Psoas muscle (tissue), 8 donors: Measurements from ENCODE around the gene VWA3B. TPM values are rescaled to one million over a fixed set of nuclear protein-coding genes. Genes with fewer than 3 reads are reported as not detected.

Experiments
- ATAC-seq, 4 donors: fragments of 200-7000 bp; cut with Tn5 transposase; one replicate each; pipeline ENCODE4 v1.9.1; 2020; ENCODE audit warnings: moderate library complexity in 3 of 4, mild to moderate bottlenecking in 2 of 4
- DNase-seq, 2 donors: peaks; one replicate each; pipeline ENCODE4 v3.0.0-alpha.2; 2020
- H3K27ac ChIP-seq: fragments of 200-600 bp; one replicate; pipeline ENCODE4 v1.8.0; 2022
- H3K27me3 ChIP-seq, 3 donors: fragments of 200-600 bp in 1 of 3; one replicate each; pipeline versions ENCODE4 v1.6.1 to v1.8.0; 2013 to 2022; ENCODE audit warnings: low read length in 2 of 3, mild to moderate bottlenecking in 2 of 3, moderate library complexity in 1 of 3; ENCODE audit not compliant: insufficient read depth in 3 of 3
- H3K36me3 ChIP-seq, 2 donors: fragments of 200-600 bp in 1 of 2; one replicate each; pipeline versions ENCODE4 v1.6.1 to v1.8.0; 2013 to 2022; ENCODE audit warnings: low read depth in 1 of 2, mild to moderate bottlenecking in 1 of 2, moderate library complexity in 1 of 2; ENCODE audit not compliant: insufficient read depth in 1 of 2
- H3K4me1 ChIP-seq: fragments of 200-600 bp; one replicate; pipeline ENCODE4 v1.8.0; 2022
- H3K4me3 ChIP-seq: fragments of 200-600 bp; one replicate; pipeline ENCODE4 v1.8.0; 2022; ENCODE audit warnings: mild to moderate bottlenecking
- H3K9me3 ChIP-seq: fragments of 200-600 bp; one replicate; pipeline ENCODE4 v1.8.0; 2022
- CTCF ChIP-seq: fragments of 200-600 bp; IDR thresholded peaks from one replicate; pipeline ENCODE4 v1.8.0; 2022; ENCODE audit warnings: antibody characterized with exemption
- WGBS, 3 donors: extraction: QIAGEN DNeasy Blood & Tissue Kit; methylation state at CpG; one replicate each; pipeline versions ENCODE4 v1.1.6 to v1.1.7; 2013; 5-methylcytosine and 5-hydroxymethylcytosine counted together
- intact Hi-C, 2 donors: fragments of 100-400 bp; cut with DNase I; formaldehyde crosslinking; loops; one replicate each; pipeline versions ENCODE4 v1.11.0 to v1.14.2; 2022
- polyA plus RNA-seq, 3 donors: library from polyadenylated mRNA; stranded (reverse); fragments of 200-250 nt; gene quantifications; one replicate each; pipeline ENCODE4 v1.2.3, GENCODE V29; 2013
- total RNA-seq, 4 donors: library from RNA; stranded (reverse); fragmentation: NEBNext Ultra II Directional in 2 of 4; extraction: Animal tissue kit (Norgen Biotek cat#: 25700) in 2 of 4; gene quantifications; one replicate each; pipeline versions ENCODE4 v1.2.1 to v1.2.4, GENCODE V29; 2021 to 2023
- donor health status: healthy with polysubstance abuse.
- donor health status: DM: no; HTN: no; CAD: no; lungs with moderate emphysema.
- donor health status: Bipolar disorder and iron deficiency.
- donor health status: healthy.
- donor health status: DM: yes; HTN: yes; CAD: no.
- donor health status: DM: no; HTN: no; CAD: no.
- donor health status: DM: no; HTN: no; CAD: no.
- donor health status: DM: yes; HTN: yes; CAD: no.

The VWA3B gene
- total and polyA plus RNA-seq, 7 donors = 0.01 to 0.24 (median 0.21) TPM; not detected in 3

GRCh38 chr2:98240786-98241398 is 153.9 kb downstream of the VWA3B start:
- TF ChIP-seq CTCF = no peak
- intact Hi-C loops = no loop called here

DNA sequence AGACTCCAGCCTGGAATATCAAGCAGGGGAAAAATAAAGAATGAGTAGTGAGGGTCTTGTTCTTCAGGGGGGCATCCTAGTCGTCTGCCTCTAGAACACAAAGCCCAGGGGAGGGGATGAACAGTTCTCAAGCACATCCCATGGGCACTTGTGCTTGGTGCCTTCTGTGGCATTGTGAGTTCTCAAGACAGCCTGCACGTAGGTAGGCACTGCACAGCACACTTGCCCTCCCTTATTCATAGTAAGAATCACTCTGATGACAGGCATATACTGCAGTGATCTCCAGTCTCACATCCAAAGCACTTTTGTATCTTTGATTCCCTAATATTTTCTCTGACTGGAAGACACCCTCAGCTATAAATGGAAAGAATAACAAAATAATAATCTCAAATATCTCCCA is 154.6 kb downstream of the VWA3B start:
- TF ChIP-seq CTCF = no peak
- DNase-seq (no peak), ATAC-seq (no peak)
- no peaks in the 10 kb centered on the region for H3K36me3 ChIP-seq
- no peaks in the 10 kb centered on the region for H3K27me3 ChIP-seq
- H3K27ac ChIP-seq = no peak overlapping the region
- no peaks in the 10 kb centered on the region for H3K4me1 ChIP-seq
- no peak overlapping the region for H3K4me3 ChIP-seq
- intact Hi-C loops = no loop called here
- H3K9me3 ChIP-seq = no peaks in the 10 kb centered on the region
- WGBS, 3 donors = 53 to 60% (median 53%) methylated on average over 2 of the region's 2 CpGs

More at GRCh38 chr2:98240786-98241398, 153.9 kb downstream of the VWA3B start:
- no peak for DNase-seq
- no peak for ATAC-seq
- no peak overlapping the region for H3K4me3 ChIP-seq
- no peaks in the 10 kb centered on the region for H3K36me3 ChIP-seq
- H3K27ac ChIP-seq = no peak overlapping the region
- no peaks in the 10 kb centered on the region for H3K9me3 ChIP-seq
- H3K4me1 ChIP-seq = no peaks in the 10 kb centered on the region
- WGBS, 3 donors = 66 to 69% (median 68%) methylated on average over 3 of the region's 3 CpGs
- H3K27me3 ChIP-seq = no peaks in the 10 kb centered on the region

DNA sequence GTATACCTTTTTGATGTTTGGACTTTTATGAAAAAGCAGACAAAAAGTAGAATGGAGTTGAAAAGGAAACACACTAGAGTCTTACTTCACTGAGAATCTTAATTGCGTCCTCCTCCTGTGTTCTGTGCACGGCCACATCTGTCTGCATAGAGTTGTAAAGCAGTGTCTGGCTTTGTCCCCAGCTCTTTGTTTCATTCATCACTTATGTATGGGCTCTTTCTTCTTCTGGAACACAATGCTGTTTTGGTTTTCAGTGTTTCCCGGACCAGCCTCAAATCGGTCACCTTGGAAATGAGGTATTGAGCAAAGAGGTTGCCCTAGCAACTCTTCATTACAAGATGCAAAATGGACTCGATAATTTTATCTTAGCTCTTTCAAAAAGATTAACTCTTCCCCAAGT is 155.0 kb downstream of the VWA3B start:
- H3K9me3 ChIP-seq = no peaks in the 10 kb centered on the region
- no peaks in the 10 kb centered on the region for H3K27me3 ChIP-seq
- H3K36me3 ChIP-seq = no peaks in the 10 kb centered on the region
- no peak overlapping the region for H3K27ac ChIP-seq
- intact Hi-C loops = no loop called here
- H3K4me1 ChIP-seq = no peaks in the 10 kb centered on the region
- no peak overlapping the region for H3K4me3 ChIP-seq
- 73 to 84% (median 74%) methylated on average over 5 of the region's 5 CpGs for WGBS, 3 donors
- TF ChIP-seq CTCF = no peak
- ATAC-seq = no peak
- no peak for DNase-seq

- Histone ChIP-seq H3K4me3 (no peak overlapping the region), H3K27ac (no peak overlapping the region), H3K36me3 (no peaks in the 10 kb centered on the region), H3K4me1 (no peaks in the 10 kb centered on the region), H3K27me3 (no peaks in the 10 kb centered on the region), H3K9me3 (peaks cover 11% of the 10 kb centered on the region)
- DNase-seq (no peak), ATAC-seq (no peak)
- intact Hi-C loops = no loop called here
- WGBS, 3 donors = 72 to 80% (median 75%) methylated on average over 4 of the region's 4 CpGs
- TF ChIP-seq CTCF = no peak
Measured at GRCh38 chr2:98245491-98245890, 158.5 kb downstream of the VWA3B start.

DNA sequence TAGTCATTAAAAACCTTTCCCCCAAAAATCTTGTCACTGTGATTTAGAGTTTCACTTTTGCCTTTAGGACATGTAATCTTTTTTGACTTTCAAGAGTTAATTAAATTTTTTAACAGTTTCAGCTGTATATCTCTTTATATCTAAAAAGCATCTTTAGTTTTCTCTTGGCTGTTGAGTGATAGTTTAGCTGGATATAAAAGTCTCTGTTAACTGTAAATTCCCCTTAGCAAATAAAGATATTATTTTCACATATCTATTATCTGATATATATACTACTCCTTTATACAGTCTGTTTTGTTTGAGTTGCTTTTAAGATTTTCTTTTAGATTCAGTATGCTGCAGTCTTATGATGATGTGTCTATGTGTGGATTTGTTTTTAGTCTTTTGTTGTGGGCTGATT is 160.4 kb downstream of the VWA3B start:
- Histone ChIP-seq H3K4me1 (no peaks in the 10 kb centered on the region), H3K36me3 (no peaks in the 10 kb centered on the region), H3K4me3 (no peak overlapping the region), H3K27ac (no peak overlapping the region), H3K27me3 (no peaks in the 10 kb centered on the region), H3K9me3 (peaks cover 11% of the 10 kb centered on the region)
- intact Hi-C loops = no loop called here
- TF ChIP-seq CTCF = no peak
- ATAC-seq = no peak
- DNase-seq = no peak
